Liver (tissue), 9 donors: ENCODE measurements around the gene DNAJB13. TPM values are rescaled to one million over a fixed set of nuclear protein-coding genes. Genes with fewer than 3 reads are reported as not detected.
A peak's percentile ranks its signal among the peaks of the same experiment; 100 is the strongest.

ENCODE experiments used
- DNase-seq: peaks from one replicate; pipeline ENCODE4 v3.0.0-alpha.2; 2017; ENCODE audit warnings: low spot score
- H3K27ac ChIP-seq, 2 donors: one replicate each; pipeline ENCODE4 v1.7.0; 2013; ENCODE audit warnings: inconsistent platforms in 2 of 2, low read length in 2 of 2, control low read depth in 1 of 2, low read depth in 1 of 2, mild to moderate bottlenecking in 1 of 2
- H3K27me3 ChIP-seq, 4 donors: one replicate each; pipeline versions ENCODE4 v1.6.1 to v1.7.0; 2013; ENCODE audit warnings: low read length in 3 of 4, inconsistent platforms in 1 of 4, mild to moderate bottlenecking in 1 of 4, moderate library complexity in 1 of 4; ENCODE audit not compliant: control insufficient read depth in 4 of 4, insufficient read depth in 4 of 4
- H3K36me3 ChIP-seq, 4 donors: one replicate each; pipeline versions ENCODE4 v1.6.1 to v1.7.0; 2013; ENCODE audit warnings: low read length in 3 of 4, mild to moderate bottlenecking in 3 of 4, low read depth in 1 of 4, moderate library complexity in 1 of 4; ENCODE audit not compliant: control insufficient read depth in 4 of 4, insufficient read depth in 3 of 4
- H3K4me1 ChIP-seq, 4 donors: one replicate each; pipeline versions ENCODE4 v1.6.1 to v1.7.0; 2013; ENCODE audit warnings: low read length in 3 of 4, mild to moderate bottlenecking in 3 of 4, moderate library complexity in 1 of 4; ENCODE audit not compliant: control insufficient read depth in 4 of 4, insufficient read depth in 4 of 4
- H3K4me3 ChIP-seq, 3 donors: one replicate each; pipeline versions ENCODE4 v1.6.1 to v1.7.0; 2013; ENCODE audit warnings: low read length in 3 of 3, control low read depth in 1 of 3, low read depth in 1 of 3, mild to moderate bottlenecking in 1 of 3
- H3K9ac ChIP-seq, 2 donors: one replicate each; pipeline ENCODE4 v1.7.0; 2013; ENCODE audit warnings: low read length in 2 of 2, mild to moderate bottlenecking in 2 of 2, moderate library complexity in 2 of 2, control low read depth in 1 of 2, low read depth in 1 of 2
- H3K9me3 ChIP-seq, 4 donors: one replicate each; pipeline versions ENCODE4 v1.6.1 to v1.7.0; 2013; ENCODE audit warnings: low read length in 3 of 4; ENCODE audit not compliant: control insufficient read depth in 4 of 4
- ATF3 ChIP-seq: IDR thresholded peaks from 2 replicates; pipeline ENCODE4 v1.6.1; 2016; ENCODE audit warnings: antibody characterized with exemption
- EGR1 ChIP-seq, 2 donors: IDR thresholded peaks; 2 replicates each; pipeline ENCODE4 v1.6.1; 2016 to 2018; ENCODE audit warnings: antibody characterized with exemption in 2 of 2, low read depth in 2 of 2
- FOXA1 ChIP-seq: IDR thresholded peaks from 2 replicates; pipeline ENCODE4 v1.6.1; 2016; ENCODE audit warnings: antibody characterized with exemption
- FOXA2 ChIP-seq: IDR thresholded peaks from 2 replicates; pipeline ENCODE4 v1.6.1; 2016; ENCODE audit warnings: antibody characterized with exemption
- GABPA ChIP-seq, 2 donors: IDR thresholded peaks in 1 of 2; conservative IDR thresholded peaks in 1 of 2; 2 replicates each; pipeline ENCODE4 v1.6.1; 2016; ENCODE audit warnings: antibody characterized with exemption in 2 of 2, mild to moderate bottlenecking in 1 of 2, moderate library complexity in 1 of 2
- HNF4A ChIP-seq, 2 donors: conservative IDR thresholded peaks; 2 replicates each; pipeline ENCODE4 v1.6.1; 2016; ENCODE audit warnings: antibody characterized with exemption in 2 of 2, mild to moderate bottlenecking in 2 of 2
- HNF4G ChIP-seq: IDR thresholded peaks from 2 replicates; pipeline ENCODE4 v1.6.1; 2016; ENCODE audit warnings: antibody characterized with exemption
- JUND ChIP-seq, 2 donors: IDR thresholded peaks; 2 replicates each; pipeline ENCODE4 v1.6.1; 2016; ENCODE audit warnings: antibody characterized with exemption in 2 of 2
- MAX ChIP-seq: IDR thresholded peaks from 2 replicates; pipeline ENCODE4 v1.6.1; 2016; ENCODE audit warnings: antibody characterized with exemption
- NR2F2 ChIP-seq: IDR thresholded peaks from 2 replicates; pipeline ENCODE4 v1.6.1; 2016; ENCODE audit warnings: antibody characterized with exemption
- RAD21 ChIP-seq, 2 donors: IDR thresholded peaks; 2 replicates each; pipeline ENCODE4 v1.6.1; 2016; ENCODE audit warnings: antibody characterized with exemption in 2 of 2, mild to moderate bottlenecking in 2 of 2
- RXRA ChIP-seq, 2 donors: IDR thresholded peaks; 2 replicates each; pipeline ENCODE4 v1.6.1; 2017 to 2018; ENCODE audit warnings: antibody characterized with exemption in 2 of 2, mild to moderate bottlenecking in 1 of 2
- SP1 ChIP-seq: IDR thresholded peaks from 2 replicates; pipeline ENCODE4 v1.6.1; 2018; ENCODE audit warnings: antibody characterized with exemption, mild to moderate bottlenecking
- TAF1 ChIP-seq: conservative IDR thresholded peaks from 2 replicates; pipeline ENCODE4 v1.6.1; 2016; ENCODE audit warnings: antibody characterized with exemption, mild to moderate bottlenecking
- WGBS: extraction: QIAGEN DNeasy Blood & Tissue Kit; methylation state at CpG from one replicate; pipeline ENCODE4 v1.1.7; 2013; 5-methylcytosine and 5-hydroxymethylcytosine counted together
- polyA plus RNA-seq, 2 donors: library from polyadenylated mRNA; stranded (reverse) in 1 of 2; unstranded in 1 of 2; fragments of 200-250 nt in 1 of 2; fragments of >200 nt in 1 of 2; fragmentation: Nextera tagmentation in 1 of 2; extraction: Ambion mirVana in 1 of 2; gene quantifications; one replicate each; pipeline versions ENCODE4 v1.2.1 to v1.2.3, GENCODE V29; 2013 to 2015
- total RNA-seq, 2 donors: library from RNA; depleted of rRNA; stranded (reverse); fragments of >200 nt; gene quantifications; one replicate each; pipeline ENCODE4 v1.2.3, GENCODE V29; 2014
- TF ChIP-seq, protein P1 (sequence below): IDR thresholded peaks from 2 replicates; pipeline ENCODE4 v1.6.1; 2016; ENCODE audit warnings: antibody characterized with exemption, mild to moderate bottlenecking
- TF ChIP-seq, protein P2 (sequence below): IDR thresholded peaks from 2 replicates; pipeline ENCODE4 v1.6.1; 2016; ENCODE audit warnings: antibody characterized with exemption
- TF ChIP-seq, protein P3 (sequence below): fragments of 150-350 bp; IDR thresholded peaks from 2 replicates; pipeline ENCODE4 v1.5.1; 2017; ENCODE audit warnings: improper control_type of control experiment, low read depth, low read length; ENCODE audit not compliant: missing input control
- donor health status: healthy.
- donor health status: healthy.
- donor health status: healthy.
- donor health status: healthy.
- donor health status: healthy.

Gene DNAJB13
- total and polyA plus RNA-seq, 4 donors = 0.08 TPM; not detected in 3

GRCh38 chr11:74009230-74009547 lies 58.4 kb downstream of the DNAJB13 start:
- peaks cover 0 to 5% (median 3%) of the 10 kb centered on the region in 4 donors for H3K4me1 ChIP-seq
- H3K9me3 ChIP-seq = no peaks in the 10 kb centered on the region
- no peak for DNase-seq
- no peak overlapping the region for H3K27ac ChIP-seq
- no peaks in the 10 kb centered on the region for H3K36me3 ChIP-seq
- no peaks in the 10 kb centered on the region for H3K27me3 ChIP-seq
- no peak overlapping the region for H3K4me3 ChIP-seq
- TF ChIP-seq TAF1 (no peak), HNF4A (conservative IDR thresholded peaks at IDR 0.05) (peak in 1 of 2 donors; percentile 16)
- no peak overlapping the region for H3K9ac ChIP-seq
- 83% methylated on average over 3 of the region's 3 CpGs for WGBS

DNA sequence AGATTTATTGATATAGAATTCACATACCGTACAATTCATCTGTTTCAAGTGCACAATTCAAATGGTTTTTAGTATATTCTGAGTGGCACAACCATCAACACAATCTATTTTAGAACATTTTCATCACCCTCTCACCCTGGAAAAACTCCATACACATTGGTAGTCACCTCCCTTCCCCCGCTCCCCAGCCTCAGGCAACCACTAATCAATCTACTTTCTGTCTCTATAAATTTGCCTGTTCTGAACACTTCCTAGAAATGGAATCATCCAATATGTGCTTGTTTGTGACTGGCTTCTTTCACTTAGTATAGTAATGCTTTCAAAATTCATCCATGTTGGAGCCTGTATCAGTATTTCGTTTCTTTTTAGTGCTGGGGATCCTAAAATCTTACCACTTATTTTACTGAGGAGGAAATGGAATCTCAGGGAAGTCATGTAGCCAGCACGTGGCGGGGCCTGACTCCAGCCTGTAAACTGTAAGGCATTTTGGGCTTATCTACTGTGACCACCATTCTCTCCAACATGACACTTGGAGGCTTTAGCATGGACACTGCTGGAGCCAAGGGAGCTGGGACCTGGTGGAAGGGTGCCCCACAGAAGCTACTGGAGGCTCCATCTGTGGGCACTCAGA lies 59.0 kb downstream of the DNAJB13 start:
- no peak overlapping the region for H3K27ac ChIP-seq
- no peaks in the 10 kb centered on the region for H3K9me3 ChIP-seq
- TF ChIP-seq RAD21 (IDR thresholded peaks at IDR 0.05) (no peak), FOXA1 (no peak), SP1 (no peak), NR2F2 (no peak), GABPA (IDR thresholded peaks at IDR 0.05 in 1 of 2, conservative IDR thresholded peaks at IDR 0.05 in 1 of 2) (no peak), HNF4G (no peak), MAX (no peak), HNF4A (conservative IDR thresholded peaks at IDR 0.05) (no peak), ATF3 (no peak), RXRA (IDR thresholded peaks at IDR 0.05) (no peak), EGR1 (IDR thresholded peaks at IDR 0.05; ENCODE audit: low read depth in 2 of 2) (no peak), JUND (IDR thresholded peaks at IDR 0.05) (no peak), FOXA2 (no peak), TAF1 (no peak)
- TF ChIP-seq, protein P1, sequence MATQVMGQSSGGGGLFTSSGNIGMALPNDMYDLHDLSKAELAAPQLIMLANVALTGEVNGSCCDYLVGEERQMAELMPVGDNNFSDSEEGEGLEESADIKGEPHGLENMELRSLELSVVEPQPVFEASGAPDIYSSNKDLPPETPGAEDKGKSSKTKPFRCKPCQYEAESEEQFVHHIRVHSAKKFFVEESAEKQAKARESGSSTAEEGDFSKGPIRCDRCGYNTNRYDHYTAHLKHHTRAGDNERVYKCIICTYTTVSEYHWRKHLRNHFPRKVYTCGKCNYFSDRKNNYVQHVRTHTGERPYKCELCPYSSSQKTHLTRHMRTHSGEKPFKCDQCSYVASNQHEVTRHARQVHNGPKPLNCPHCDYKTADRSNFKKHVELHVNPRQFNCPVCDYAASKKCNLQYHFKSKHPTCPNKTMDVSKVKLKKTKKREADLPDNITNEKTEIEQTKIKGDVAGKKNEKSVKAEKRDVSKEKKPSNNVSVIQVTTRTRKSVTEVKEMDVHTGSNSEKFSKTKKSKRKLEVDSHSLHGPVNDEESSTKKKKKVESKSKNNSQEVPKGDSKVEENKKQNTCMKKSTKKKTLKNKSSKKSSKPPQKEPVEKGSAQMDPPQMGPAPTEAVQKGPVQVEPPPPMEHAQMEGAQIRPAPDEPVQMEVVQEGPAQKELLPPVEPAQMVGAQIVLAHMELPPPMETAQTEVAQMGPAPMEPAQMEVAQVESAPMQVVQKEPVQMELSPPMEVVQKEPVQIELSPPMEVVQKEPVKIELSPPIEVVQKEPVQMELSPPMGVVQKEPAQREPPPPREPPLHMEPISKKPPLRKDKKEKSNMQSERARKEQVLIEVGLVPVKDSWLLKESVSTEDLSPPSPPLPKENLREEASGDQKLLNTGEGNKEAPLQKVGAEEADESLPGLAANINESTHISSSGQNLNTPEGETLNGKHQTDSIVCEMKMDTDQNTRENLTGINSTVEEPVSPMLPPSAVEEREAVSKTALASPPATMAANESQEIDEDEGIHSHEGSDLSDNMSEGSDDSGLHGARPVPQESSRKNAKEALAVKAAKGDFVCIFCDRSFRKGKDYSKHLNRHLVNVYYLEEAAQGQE = no peak
- TF ChIP-seq, protein P2, sequence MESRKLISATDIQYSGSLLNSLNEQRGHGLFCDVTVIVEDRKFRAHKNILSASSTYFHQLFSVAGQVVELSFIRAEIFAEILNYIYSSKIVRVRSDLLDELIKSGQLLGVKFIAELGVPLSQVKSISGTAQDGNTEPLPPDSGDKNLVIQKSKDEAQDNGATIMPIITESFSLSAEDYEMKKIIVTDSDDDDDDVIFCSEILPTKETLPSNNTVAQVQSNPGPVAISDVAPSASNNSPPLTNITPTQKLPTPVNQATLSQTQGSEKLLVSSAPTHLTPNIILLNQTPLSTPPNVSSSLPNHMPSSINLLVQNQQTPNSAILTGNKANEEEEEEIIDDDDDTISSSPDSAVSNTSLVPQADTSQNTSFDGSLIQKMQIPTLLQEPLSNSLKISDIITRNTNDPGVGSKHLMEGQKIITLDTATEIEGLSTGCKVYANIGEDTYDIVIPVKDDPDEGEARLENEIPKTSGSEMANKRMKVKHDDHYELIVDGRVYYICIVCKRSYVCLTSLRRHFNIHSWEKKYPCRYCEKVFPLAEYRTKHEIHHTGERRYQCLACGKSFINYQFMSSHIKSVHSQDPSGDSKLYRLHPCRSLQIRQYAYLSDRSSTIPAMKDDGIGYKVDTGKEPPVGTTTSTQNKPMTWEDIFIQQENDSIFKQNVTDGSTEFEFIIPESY = no peak
- TF ChIP-seq, protein P3, sequence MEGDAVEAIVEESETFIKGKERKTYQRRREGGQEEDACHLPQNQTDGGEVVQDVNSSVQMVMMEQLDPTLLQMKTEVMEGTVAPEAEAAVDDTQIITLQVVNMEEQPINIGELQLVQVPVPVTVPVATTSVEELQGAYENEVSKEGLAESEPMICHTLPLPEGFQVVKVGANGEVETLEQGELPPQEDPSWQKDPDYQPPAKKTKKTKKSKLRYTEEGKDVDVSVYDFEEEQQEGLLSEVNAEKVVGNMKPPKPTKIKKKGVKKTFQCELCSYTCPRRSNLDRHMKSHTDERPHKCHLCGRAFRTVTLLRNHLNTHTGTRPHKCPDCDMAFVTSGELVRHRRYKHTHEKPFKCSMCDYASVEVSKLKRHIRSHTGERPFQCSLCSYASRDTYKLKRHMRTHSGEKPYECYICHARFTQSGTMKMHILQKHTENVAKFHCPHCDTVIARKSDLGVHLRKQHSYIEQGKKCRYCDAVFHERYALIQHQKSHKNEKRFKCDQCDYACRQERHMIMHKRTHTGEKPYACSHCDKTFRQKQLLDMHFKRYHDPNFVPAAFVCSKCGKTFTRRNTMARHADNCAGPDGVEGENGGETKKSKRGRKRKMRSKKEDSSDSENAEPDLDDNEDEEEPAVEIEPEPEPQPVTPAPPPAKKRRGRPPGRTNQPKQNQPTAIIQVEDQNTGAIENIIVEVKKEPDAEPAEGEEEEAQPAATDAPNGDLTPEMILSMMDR = no peak
- no peaks in the 10 kb centered on the region for H3K36me3 ChIP-seq
- H3K4me3 ChIP-seq = no peak overlapping the region
- no peak for DNase-seq
- H3K4me1 ChIP-seq = peaks cover 0 to 5% (median 3%) of the 10 kb centered on the region in 4 donors
- H3K27me3 ChIP-seq = no peaks in the 10 kb centered on the region
- WGBS = 95% methylated on average over 5 of the region's 5 CpGs
- H3K9ac ChIP-seq = no peak overlapping the region
